ENCODE measurements around the gene DOK4.

DOK4 gene

DNA sequence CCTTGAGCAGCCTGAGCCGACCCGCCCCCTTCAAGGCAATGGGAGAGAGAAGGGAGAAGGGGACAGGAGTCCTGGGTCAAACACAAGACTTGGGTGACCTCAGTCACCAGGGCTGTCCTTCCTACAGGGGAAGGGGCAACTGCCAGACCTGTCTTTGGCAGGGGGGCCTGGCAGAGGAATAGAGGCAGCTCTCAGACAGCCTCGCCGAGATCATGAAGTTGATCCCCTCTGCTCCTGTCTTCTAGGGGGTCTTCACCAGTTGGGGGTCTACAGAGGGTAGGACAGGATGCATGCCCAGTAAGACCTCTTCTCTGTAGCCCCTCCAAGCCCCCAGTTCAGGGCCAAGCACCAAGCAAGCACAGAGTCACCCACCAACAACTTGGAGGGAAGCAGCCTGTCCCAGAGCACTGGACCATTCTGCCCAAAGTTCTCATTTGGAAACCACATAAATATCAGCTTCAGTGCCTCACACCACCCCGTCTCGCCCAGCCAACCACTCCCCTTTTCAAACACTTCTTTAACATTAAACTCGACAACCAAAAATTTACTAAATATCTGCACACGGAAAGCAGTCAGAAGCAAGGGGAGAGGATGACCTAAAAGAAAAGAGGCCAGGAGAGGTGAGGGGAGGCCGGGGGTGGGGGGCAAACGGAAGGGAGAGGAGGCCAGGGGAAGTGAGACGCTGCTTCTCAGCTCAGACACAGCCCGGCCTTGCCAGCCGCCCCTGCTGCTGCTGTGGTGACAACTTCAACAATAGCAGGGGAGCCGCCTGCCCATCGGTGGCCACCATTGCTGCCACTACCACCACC is 7.7 kb downstream of the DOK4 start:
- DNase-seq (ENCODE audit: low read depth in 1 of 2, low spot score in 1 of 2): no peak

DNA sequence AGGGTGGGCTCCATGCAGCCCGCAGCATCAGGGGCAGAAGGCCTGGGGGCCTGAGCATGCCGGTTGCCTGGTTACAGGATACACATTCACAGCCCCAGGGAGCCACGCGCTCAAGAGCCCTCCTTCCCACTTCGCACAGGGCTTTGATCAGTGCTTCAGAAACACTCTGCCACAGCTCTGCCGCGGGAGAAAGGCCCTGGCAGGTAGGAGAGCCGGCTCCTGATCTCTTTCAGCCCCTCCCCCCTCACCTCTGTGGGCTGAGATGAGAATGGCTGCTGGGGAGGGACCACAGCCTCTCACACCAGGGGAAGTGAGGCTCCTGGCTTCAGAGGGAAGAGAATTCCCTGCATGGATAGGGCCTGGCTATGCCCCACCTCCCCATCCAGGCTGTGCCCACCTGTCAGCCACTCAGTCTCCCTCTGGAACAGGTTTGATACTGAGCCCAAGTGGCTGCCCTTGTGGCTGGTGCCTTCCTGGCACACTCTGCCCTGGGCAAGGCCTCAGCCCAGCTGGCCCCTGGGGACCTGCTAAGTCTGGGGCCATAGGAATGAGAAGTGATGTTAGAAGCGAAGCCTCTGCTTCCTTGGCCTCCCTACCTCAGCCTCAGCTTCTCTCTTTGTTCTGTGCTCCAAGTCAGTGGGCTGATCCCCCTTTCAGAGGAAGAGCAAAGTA is 8.6 kb downstream of the DOK4 start:
- no peak for DNase-seq (ENCODE audit: low read depth in 1 of 2, low spot score in 1 of 2)

DNA sequence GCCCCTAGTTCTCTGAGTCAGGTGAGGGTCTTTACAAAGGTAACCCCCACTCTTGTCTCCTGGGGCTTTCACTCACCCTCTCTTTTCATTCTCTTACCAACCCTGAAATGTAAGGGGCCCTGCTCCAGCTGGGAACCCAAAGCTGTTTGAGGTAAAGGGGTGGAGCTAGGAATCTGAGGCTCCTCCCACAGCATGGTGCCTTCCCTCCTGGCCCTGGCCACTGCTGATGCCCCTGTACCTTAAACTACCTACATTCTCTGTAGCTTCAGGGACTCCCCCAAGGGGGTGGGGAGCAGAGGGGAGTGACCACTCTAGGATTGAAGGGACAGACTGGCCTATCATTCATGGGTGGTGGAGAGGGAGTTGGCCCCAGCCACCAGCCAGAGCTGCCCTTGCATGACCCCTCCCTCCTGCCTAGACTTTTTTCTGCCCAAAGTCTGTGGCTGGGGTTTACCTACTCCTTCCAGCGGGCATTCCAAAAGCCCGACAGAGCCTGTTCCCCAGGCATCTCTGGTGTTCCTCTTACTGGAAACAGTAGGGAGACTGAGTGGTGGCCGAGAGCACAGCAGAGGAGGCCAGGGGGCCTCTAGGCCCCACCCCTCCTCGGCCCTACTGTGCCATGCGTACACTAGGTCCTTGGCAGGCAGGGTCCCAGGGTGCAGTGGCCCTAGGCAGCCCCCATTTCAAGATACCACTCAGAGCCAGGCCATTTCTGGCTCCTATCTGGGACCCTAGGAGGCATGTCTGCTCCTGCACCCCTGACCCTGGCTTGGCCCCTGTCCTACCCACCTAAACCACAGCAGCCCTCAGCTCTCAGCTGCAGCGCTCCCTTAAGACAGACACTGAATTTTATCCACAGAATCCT is 9.5 kb downstream of the DOK4 start:
- no peak for DNase-seq (ENCODE audit: low read depth in 1 of 2, low spot score in 1 of 2)

DNA sequence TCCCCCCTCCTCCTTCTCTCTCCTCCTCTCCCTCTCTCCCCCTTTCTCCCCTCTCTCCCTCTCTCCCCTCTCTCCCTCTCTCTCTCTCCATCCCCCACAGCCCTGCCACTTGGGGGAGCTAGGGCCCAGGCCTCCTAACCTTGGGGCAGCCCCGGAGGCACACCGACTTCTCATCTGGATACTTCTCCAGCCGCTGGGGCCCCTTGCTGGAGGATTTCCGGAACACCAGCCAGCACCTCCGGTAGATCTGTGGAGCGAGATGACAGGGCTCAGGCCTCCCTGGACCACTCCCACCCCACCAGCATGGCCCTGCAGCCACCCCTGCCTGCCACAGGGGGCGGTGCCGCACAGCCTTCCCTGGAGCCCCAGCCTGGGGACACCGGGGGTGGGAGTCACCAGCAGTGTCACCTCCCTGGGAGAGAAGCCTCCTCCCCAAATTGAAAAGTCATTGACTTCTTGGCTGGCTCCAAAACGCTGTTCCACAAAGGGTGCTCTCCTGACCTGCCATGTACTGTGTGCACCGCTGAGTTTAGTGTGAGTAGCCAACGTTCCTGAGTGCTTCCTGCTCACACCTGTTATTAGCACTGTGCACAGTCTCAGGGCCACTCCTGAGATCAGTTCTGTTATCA is 10.5 kb downstream of the DOK4 start:
- peak; percentile 31 to 72 for DNase-seq (ENCODE audit: low read depth in 1 of 2, low spot score in 1 of 2)

DNA sequence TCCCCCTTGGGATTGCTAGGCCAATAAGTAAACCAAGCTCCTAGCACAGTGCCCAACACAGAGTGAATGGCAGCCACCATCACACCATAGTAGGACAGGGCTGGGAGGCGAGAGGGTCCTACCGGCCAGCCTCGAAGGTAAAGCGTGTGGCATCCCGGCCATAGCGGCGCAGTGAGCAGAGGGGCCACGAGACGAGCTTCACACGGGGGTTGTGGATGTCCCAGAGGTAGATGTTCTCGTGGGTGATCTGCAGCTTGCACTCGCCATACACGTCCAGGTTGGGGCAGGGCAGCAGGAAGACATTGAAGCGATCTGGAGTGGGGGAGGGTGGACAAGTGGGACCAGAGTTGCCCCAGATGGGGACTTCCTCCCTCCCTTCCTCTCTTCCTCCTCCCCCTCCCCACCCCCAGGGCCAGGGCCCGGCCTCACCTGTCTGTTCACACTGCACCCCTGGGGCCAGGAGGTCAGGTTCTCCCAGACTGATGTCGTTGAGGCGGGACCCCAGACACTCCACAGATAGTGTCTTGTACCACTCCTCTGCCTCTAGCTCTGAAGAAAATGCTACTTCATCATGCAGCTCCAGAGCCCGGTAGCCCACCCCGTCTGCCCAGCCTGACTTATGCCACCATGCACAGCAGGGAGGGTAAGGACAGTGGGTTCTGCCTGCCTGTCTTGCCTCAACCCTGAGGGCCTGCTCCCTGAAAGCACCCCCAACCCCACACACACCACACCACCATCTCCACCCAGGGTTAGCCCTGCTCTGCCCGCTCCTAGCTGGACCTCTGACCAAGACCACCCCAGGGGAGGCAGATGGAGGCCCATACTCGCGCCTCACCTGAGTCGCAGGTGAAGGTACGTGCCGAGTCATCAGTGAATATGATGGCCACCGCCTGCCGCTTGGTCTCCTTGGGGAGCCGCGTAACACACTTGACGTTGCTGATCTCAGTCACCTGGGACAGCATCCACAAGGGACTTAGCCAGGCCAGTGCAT is 11.3 kb downstream of the DOK4 start:
- no peak for DNase-seq (ENCODE audit: low read depth in 1 of 2, low spot score in 1 of 2)

DNA sequence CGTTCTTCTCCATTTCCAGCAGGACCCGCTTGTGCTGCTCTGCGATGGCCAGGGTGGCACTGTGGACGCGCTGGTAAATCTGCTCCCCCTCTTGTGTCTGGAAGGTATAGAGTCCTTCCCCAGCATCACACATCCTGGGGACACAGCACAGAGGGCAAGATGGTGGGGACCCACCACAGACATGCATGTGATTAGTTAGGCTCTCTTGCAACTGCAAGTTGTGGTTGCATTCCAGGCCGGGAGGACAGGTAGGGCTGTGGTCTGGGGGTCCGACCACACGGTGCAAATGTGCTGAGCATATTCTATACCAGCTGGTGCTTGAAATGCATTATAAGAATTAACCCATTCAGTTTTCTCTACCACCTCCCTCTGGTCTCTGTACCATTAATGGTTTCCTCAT is 12.4 kb downstream of the DOK4 start:
- no peak for DNase-seq (ENCODE audit: low read depth in 1 of 2, low spot score in 1 of 2)

DNA sequence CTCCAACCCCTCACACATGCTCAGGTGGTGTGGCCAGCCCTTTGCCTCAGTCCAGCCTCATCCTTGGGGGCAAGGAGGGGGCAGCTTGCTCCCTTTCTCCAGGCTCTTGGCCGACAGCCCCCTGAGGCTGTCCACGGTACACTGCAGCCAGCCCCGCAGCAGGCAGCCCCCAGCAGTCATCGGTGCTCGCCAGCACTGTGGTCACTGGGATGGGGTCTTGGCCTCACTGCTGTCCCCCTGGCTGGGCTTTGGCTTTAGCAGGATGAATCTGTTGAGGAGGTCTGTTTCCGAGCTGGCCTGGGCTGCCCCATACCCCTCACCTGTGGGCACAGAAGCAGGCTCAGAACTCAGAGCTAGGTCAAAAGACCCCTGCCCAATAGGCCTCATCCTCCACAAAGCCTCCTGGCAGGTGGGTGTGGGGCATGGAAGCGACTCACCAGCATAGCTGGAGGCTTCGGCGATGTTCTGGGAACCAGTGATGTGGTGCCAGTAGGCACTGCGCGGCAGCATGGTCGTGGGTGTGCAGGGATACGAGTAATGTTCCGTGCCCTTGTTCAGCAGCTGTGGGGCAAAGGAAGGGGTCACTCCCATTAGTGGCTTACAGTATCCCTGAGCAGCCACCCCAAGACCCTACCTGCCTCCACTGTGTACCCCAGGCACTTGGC is 13.0 kb downstream of the DOK4 start:
- no peak for DNase-seq (ENCODE audit: low read depth in 1 of 2, low spot score in 1 of 2)

DNA sequence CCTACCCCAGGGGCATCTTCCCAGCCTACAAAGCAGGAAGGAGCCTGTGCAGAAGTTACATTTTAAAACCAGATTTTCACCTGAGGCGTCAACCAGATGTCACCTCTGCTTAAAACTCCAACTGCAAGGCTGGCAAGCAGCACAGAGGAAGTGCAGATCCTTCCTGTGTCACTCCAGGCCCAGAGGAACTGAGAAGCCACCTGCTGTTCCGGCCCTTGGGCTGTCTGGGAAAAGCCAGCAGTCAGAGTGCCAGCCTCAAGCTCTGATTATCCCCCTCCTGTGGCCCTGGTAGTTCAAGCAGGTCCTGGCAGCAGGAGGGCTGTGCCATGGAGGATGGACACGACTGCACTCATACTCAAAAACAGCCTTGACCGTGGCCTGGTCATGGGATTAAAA is 13.6 kb downstream of the DOK4 start:
- no peak for DNase-seq (ENCODE audit: low read depth in 1 of 2, low spot score in 1 of 2)

DNA sequence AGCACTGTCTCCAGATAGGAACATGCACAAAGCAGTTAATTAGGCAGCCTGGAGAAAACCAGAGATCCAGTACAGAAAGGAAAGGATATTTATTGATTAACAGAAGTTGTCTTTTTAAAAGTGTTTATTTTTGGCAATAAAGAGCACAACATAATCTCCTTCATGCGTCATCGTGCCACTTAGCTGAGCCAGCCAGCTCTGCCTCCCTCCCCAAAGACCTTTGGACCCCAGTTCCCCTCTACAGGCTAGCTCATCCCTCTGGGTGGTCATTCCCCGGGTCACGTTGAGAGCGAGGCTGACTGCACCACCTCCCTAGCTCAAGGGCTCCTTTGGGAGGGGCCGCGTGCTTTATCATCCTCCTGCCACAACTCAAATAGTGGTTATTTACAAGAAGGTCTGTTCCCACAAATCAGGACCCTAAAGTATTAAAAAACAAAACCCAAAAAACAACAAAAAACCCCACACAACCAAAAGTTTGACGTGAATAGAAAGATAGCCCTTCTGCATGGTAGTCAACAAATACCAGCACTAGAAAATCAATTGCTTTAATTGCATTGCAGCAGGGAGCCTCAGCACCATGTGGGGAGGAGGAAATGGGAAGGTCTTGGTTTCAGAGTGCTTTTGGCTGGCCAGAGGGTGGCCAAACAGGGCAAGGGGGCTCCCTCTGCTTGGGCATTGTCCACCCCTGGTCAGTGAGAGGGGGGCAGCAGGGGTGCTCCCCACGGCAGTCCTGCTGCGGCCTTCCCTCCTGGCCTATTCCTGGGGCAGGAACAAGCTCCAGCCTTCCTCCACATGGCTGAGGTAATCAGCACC is 14.2 kb downstream of the DOK4 start:
- no peak for DNase-seq (ENCODE audit: low read depth in 1 of 2, low spot score in 1 of 2)

DNA sequence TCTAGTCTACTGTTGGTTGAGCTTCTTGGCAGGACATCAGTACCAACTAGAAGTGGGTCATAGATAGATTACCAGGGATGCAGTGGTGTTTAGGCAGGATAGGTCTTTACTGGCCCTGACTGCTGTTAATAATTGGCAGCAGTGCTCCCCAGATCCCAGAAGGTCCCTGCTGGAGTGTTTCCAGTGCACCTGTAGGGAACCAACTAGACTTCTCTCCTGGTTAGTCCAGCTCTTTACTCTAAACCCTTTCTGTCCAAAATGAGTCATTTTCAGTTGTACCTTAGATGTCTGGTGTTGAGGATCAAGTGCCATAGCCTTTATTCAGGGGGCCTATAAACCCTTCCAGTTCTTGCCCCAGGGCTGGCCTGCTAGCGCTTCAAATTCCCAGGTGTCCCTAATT is 15.1 kb downstream of the DOK4 start:
- DNase-seq (ENCODE audit: low read depth in 1 of 2, low spot score in 1 of 2): no peak

DNA sequence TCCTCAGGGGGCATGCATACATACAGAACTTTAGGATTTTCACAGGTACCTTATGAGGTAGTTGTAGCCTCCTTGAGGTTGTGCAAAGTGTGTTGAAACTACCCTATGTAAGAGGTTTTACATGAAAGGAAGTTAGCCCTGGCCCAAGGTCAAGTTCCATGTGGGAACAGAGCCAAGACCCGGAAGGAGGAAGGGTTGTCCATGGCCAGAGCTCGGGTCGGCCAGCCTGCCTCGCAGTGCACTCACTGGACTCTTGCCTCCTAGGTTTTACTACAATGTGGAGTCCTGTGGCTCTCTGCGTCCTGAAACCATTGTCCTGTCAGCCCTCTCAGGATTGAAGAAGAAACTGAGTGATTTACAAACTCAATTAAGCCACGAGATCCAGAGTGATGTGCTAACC is 15.6 kb downstream of the DOK4 start:
- no peak for DNase-seq (ENCODE audit: low read depth in 1 of 2, low spot score in 1 of 2)

DNA sequence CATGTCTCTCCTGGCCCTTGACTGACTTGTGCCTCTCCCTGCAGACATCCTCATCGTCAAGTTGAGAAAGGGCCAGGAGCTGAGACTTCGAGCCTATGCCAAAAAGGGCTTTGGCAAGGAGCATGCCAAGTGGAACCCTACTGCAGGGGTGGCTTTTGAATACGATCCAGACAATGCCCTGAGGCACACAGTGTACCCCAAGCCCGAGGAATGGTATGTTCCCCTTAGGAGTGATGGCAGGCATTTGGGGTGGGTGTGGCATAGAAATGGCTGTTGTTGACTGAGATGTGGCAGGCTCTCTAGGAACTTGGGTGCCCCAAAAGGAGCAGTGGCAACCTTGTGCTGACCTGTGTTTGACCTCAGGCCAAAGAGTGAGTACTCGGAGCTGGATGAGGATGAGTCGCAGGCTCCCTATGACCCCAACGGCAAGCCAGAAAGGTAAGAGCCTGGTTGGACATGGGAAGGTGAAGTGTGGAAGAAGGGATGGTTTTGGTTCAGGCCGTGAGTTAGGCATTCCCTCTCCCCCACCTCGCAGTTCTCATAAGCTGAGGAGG is 16.3 kb downstream of the DOK4 start:
- no peak for DNase-seq (ENCODE audit: low read depth in 1 of 2, low spot score in 1 of 2)

DNA sequence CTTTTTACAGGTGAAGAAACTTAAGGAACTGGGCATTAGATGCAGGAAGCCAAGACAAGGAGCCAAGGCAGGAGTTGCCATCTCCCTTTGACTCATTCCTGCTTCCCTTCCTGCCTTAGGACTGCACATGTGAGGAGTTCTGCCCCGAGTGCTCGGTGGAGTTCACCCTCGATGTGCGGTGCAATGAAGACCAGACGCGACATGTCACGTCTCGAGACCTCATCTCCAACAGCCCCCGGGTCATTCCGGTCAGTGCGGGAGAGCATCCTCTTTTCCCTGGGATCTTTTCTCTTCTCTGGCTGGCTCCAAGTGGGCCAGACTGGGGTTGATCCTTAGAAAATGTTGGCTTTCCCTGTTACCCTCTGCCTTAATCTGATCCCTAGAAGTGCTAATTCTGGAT is 17.2 kb downstream of the DOK4 start:
- no peak for DNase-seq (ENCODE audit: low read depth in 1 of 2, low spot score in 1 of 2)

DNA sequence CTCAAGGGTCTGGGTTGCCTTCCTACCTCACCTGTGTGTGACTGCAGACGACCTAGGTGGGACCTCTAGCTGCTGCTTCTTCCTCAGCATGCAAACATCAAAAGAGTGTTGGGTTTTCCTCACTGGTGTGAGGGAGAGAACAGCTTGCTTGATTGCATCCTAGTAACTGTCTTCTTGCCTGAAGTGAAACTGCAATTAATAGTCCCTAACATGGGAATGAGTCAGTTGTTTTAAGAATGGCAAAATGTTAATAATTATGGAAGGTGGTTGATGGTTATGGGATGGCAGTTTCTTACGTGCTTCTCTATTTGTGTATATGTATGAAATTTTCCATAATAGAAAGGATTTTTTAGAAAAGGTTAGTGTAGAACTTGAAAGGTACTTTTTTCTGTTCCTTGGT is 17.9 kb downstream of the DOK4 start:
- DNase-seq (ENCODE audit: low read depth in 1 of 2, low spot score in 1 of 2): no peak

DNA sequence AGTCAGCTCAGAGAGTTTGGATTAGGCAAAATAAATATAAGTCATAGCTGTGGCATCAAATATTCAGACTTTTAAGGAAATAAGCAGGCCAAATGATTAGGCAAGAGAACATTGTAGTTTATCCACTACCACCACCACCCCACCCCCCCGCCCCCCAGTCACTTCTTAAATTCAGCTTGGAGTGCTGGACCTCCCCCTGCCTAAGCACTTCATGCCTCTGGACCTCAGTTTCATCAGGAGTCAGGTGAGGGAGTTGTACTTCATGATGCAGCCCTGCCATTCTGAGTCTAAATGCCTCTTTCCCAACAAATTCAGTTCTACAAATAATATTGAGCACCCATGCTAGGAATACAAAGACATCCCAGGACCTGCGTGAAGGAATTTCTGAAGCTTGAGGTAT is 21.8 kb downstream of the DOK4 start:
- no peak for DNase-seq (ENCODE audit: low read depth in 1 of 2, low spot score in 1 of 2)

DNA sequence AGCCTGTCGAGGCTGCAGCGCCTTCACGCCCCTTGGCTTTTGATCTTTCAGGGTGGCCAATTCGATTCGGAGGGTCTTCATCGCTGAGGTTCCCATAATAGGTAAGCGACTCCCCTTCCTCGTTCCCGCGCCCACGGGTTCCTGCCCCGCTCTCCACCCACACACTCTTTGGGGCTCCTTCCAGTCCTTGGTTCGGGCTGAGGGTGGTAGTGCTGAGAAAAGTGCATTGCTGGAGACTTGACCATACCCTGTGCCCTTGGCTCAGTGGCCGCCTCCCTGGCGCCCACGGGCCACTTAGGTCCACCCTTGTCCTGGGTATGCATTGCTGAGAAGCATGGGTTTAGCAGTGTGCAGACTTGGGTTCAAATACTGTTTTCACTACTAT is 23.3 kb downstream of the DOK4 start:
- no peak for DNase-seq (ENCODE audit: low read depth in 1 of 2, low spot score in 1 of 2)

DNA sequence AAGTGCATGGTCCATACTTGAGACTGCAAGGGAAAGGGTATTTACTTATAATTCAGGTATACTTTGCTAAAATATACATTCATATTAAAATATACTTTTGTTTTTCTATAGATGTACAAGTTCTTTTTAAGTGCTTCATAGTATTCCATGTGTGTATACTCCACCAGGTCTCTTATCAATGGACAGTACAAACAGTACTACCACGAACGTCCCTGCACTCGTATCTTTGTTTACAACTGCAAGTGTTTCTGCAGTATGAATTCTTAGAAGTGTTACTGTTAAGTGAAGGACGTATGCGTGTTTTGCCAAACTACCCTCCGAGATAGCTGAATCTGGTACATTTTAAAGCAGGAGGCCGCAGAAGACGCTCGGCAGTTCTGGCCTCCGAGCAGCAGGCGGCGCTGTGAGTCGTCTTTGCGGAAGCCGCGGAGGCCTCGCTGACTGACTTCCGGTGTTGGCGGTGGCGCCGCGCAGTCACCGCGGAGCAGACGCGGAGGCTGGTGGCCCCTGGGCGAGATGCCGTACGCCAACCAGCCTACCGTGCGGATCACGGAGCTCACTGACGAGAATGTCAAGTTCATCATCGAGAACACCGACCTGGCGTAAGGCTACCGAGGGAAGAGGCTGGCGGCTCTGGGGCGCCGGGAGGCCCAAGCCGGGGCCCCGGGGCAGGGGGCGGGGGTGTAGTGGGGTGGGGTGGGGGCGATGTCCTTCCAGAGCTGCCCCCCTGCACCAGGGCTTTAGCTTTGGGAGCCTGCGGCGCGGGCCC is 23.9 kb downstream of the DOK4 start, which contains the start of gene POLR2C:
Gene POLR2C (plus strand): TSS at position 471 of the 769 bp plus-strand sequence. CDS start 46 bp downstream, at position 517.
- DNase-seq (ENCODE audit: low read depth in 1 of 2, low spot score in 1 of 2): peak; percentile 90 to 94

DNA sequence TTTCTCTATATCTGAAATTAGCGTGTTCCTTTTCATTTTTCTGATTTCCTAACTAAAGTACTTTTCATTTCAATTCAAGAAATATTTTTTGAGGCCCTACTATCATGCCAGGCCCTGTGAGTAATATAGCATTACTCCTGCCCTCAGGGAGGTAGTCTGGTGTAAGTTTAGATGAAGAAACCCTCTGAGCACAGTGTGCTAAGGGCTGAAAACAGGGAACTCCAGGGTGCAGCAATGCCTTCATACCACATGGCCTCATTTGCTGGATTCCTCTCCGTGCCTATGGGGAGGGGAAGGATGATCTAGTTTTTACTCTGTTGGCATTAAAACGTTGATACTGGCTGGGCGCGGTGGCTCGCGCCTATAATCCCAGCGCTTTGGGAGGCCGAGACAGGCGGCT is 34.3 kb downstream of the DOK4 start:
- DNase-seq (ENCODE audit: low read depth in 1 of 2, low spot score in 1 of 2): no peak
